H9 (cell line): ENCODE measurements around the gene FARS2. TPM values are rescaled to one million over a fixed set of nuclear protein-coding genes. Genes with fewer than 3 reads are reported as not detected.

ENCODE experiments used
- DNase-seq: peaks from one replicate; pipeline ENCODE4 v3.0.0-alpha.2; 2017
- H2AFZ ChIP-seq: one replicate; pipeline ENCODE4 v1.6.1; 2013; ENCODE audit warnings: mild to moderate bottlenecking, low read length, control low read depth, moderate library complexity
- H2AK5ac ChIP-seq: 2 replicates; pipeline ENCODE4 v1.6.1; 2013; ENCODE audit warnings: low read length, control low read depth, mixed read lengths; ENCODE audit not compliant: insufficient read length
- H2BK120ac ChIP-seq: one replicate; pipeline ENCODE4 v1.6.1; 2013; ENCODE audit warnings: low read depth, mild to moderate bottlenecking, low read length, control low read depth, inconsistent platforms; ENCODE audit not compliant: poor library complexity, severe bottlenecking
- H2BK12ac ChIP-seq: 2 replicates; pipeline ENCODE4 v1.6.1; 2013; ENCODE audit warnings: low read length, control low read depth, mixed read lengths, low read depth; ENCODE audit not compliant: insufficient read length
- H2BK15ac ChIP-seq: 2 replicates; pipeline ENCODE4 v1.6.1; 2013; ENCODE audit warnings: low read depth, low read length, control low read depth
- H2BK20ac ChIP-seq: one replicate; pipeline ENCODE4 v1.6.1; 2013; ENCODE audit warnings: low read depth, mild to moderate bottlenecking, low read length, control low read depth, inconsistent platforms; ENCODE audit not compliant: poor library complexity, severe bottlenecking
- H2BK5ac ChIP-seq: 2 replicates; pipeline ENCODE4 v1.6.1; 2013; ENCODE audit warnings: low read length, control low read depth, mixed read lengths; ENCODE audit not compliant: insufficient read length
- H3K14ac ChIP-seq: 2 replicates; pipeline ENCODE4 v1.6.1; 2013; ENCODE audit warnings: low read length, control low read depth; ENCODE audit not compliant: insufficient read depth
- H3K18ac ChIP-seq: 2 replicates; pipeline ENCODE4 v1.6.1; 2013; ENCODE audit warnings: low read depth, mild to moderate bottlenecking, mixed read lengths, low read length, control low read depth; ENCODE audit not compliant: insufficient read length
- H3K23ac ChIP-seq: 2 replicates; pipeline ENCODE4 v1.6.1; 2013; ENCODE audit warnings: low read length, control low read depth, mixed read lengths, low read depth; ENCODE audit not compliant: insufficient read length
- H3K23me2 ChIP-seq: 2 replicates; pipeline ENCODE4 v1.6.1; 2013; ENCODE audit warnings: low read depth, mild to moderate bottlenecking, mixed read lengths, low read length, control low read depth; ENCODE audit not compliant: insufficient read length, poor library complexity, severe bottlenecking
- H3K27ac ChIP-seq: 2 replicates; pipeline ENCODE4 v1.5.1; 2013; ENCODE audit warnings: low read length, control low read depth, mixed read lengths, low read depth; ENCODE audit not compliant: insufficient read length
- H3K27me3 ChIP-seq: 2 replicates; pipeline ENCODE4 v1.6.1; 2013; ENCODE audit warnings: low read length, control low read depth, inconsistent platforms; ENCODE audit not compliant: insufficient read depth
- H3K4ac ChIP-seq: 2 replicates; pipeline ENCODE4 v1.6.1; 2013; ENCODE audit warnings: low read depth, mild to moderate bottlenecking, control low read depth, inconsistent platforms, low read length, moderate library complexity
- H3K4me1 ChIP-seq: 2 replicates; pipeline ENCODE4 v1.6.1; 2013; ENCODE audit warnings: low read length, control low read depth, inconsistent platforms; ENCODE audit not compliant: insufficient read depth
- H3K4me2 ChIP-seq: 2 replicates; pipeline ENCODE4 v1.6.1; 2013; ENCODE audit warnings: low read length, control low read depth, mixed read lengths; ENCODE audit not compliant: insufficient read length, insufficient read depth
- H3K56ac ChIP-seq: 2 replicates; pipeline ENCODE4 v1.6.1; 2013; ENCODE audit warnings: low read depth, mild to moderate bottlenecking, mixed read lengths, low read length, control low read depth; ENCODE audit not compliant: insufficient read length
- H3K79me1 ChIP-seq: 2 replicates; pipeline ENCODE4 v1.6.1; 2013; ENCODE audit warnings: low read depth, mild to moderate bottlenecking, moderate library complexity, low read length, control low read depth, inconsistent platforms; ENCODE audit not compliant: insufficient read depth, poor library complexity, severe bottlenecking
- H3K79me2 ChIP-seq: 2 replicates; pipeline ENCODE4 v1.6.1; 2013; ENCODE audit warnings: low read length, control low read depth, inconsistent platforms; ENCODE audit not compliant: insufficient read depth
- H3K9ac ChIP-seq: 2 replicates; pipeline ENCODE4 v1.6.1; 2013; ENCODE audit warnings: low read length, control low read depth, mixed read lengths; ENCODE audit not compliant: insufficient read length; ENCODE audit errors: extremely low read depth
- H3K9me3 ChIP-seq: one replicate; pipeline ENCODE4 v1.6.1; 2013; ENCODE audit warnings: low read depth, low read length, inconsistent platforms; ENCODE audit not compliant: control insufficient read depth
- H3T11ph ChIP-seq: one replicate; pipeline ENCODE4 v1.6.1; 2013; ENCODE audit warnings: mild to moderate bottlenecking, low read length, control low read depth, inconsistent platforms
- H4K20me1 ChIP-seq: one replicate; pipeline ENCODE4 v1.6.1; 2013; ENCODE audit not compliant: control insufficient read depth, insufficient read length, insufficient read depth
- H4K5ac ChIP-seq: 2 replicates; pipeline ENCODE4 v1.6.1; 2013; ENCODE audit warnings: low read depth, mild to moderate bottlenecking, mixed read lengths, low read length, control low read depth; ENCODE audit not compliant: insufficient read length
- H4K8ac ChIP-seq: replicated peaks from 2 replicates; pipeline ENCODE4 v1.6.1; 2013; ENCODE audit warnings: low read length, control low read depth, mixed read lengths, low read depth; ENCODE audit not compliant: insufficient read length
- H4K91ac ChIP-seq: 2 replicates; pipeline ENCODE4 v1.6.1; 2013; ENCODE audit warnings: low read depth, mild to moderate bottlenecking, moderate library complexity, mixed read lengths, low read length, control low read depth; ENCODE audit not compliant: insufficient read length
- H3K27ac Mint-ChIP-seq, 3 experiments: 2 replicates in 2 of 3; 3 replicates in 1 of 3; pipeline ENCODE4 v1.8.0; 2020 to 2021; ENCODE audit warnings: mixed read lengths in 3 of 3, mild to moderate bottlenecking in 1 of 3, moderate library complexity in 1 of 3
- H3K27me3 Mint-ChIP-seq: 2 replicates; pipeline ENCODE4 v1.8.0; 2021; ENCODE audit warnings: low read depth, mild to moderate bottlenecking, moderate library complexity, mixed read lengths
- H3K36me3 Mint-ChIP-seq, 3 experiments: 2 replicates in 2 of 3; 3 replicates in 1 of 3; pipeline ENCODE4 v1.8.0; 2020 to 2021; ENCODE audit warnings: low read depth in 3 of 3, mixed read lengths in 3 of 3; ENCODE audit not compliant: insufficient read depth in 1 of 3
- H3K4me1 Mint-ChIP-seq, 2 experiments: 2 replicates each; pipeline ENCODE4 v1.8.0; 2020; ENCODE audit warnings: mixed read lengths in 2 of 2
- H3K4me3 Mint-ChIP-seq, 2 experiments: 2 replicates in 1 of 2; 3 replicates in 1 of 2; pipeline ENCODE4 v1.8.0; 2020 to 2021; ENCODE audit warnings: mild to moderate bottlenecking in 2 of 2, mixed read lengths in 2 of 2, moderate library complexity in 1 of 2
- H3K9me3 Mint-ChIP-seq, 2 experiments: 2 replicates in 1 of 2; 3 replicates in 1 of 2; pipeline ENCODE4 v1.8.0; 2020; ENCODE audit warnings: mild to moderate bottlenecking in 2 of 2, mixed read lengths in 2 of 2, moderate library complexity in 1 of 2
- WGBS: extraction: QIAGEN DNeasy Blood & Tissue Kit; methylation state at CpG from one replicate; pipeline ENCODE4 v1.1.7; 2013; ENCODE audit warnings: missing lambda C conversion rate, low lambda C conversion rate, mixed read lengths; ENCODE audit not compliant: insufficient read length; ENCODE audit errors: extremely low coverage; 5-methylcytosine and 5-hydroxymethylcytosine counted together
- total RNA-seq: library from RNA; stranded (reverse); gene quantifications from 2 replicates; pipeline ENCODE4 v1.2.1, GENCODE V29; 2021
- TF ChIP-seq, protein P1 (sequence below): fragments of 200-600 bp; sonication (generic); conservative IDR thresholded peaks from 3 replicates; pipeline ENCODE4 v1.8.0; 2021; ENCODE audit warnings: antibody characterized with exemption, mild to moderate bottlenecking

Gene FARS2
- total RNA-seq, 1 experiment from 2014 or later: 8.5 TPM

- H4K8ac ChIP-seq: no peak overlapping the region
- Mint-ChIP-seq H3K4me3 (no peak overlapping the region), H3K9me3 (peaks cover 0 to 4% of the 10 kb centered on the region in 2 experiments; a peak in 2 of 5 replicates), H3K36me3 (peaks cover 0 to 1% (median 1%) of the 10 kb centered on the region in 3 experiments; a peak in 4 of 7 replicates), H3K27me3 (no peaks in the 10 kb centered on the region; the same call in 1 of the 2 replicates), H3K4me1 (peaks cover 4% of the 10 kb centered on the region in 2 experiments; a peak in 2 of 4 replicates), H3K27ac (no peak overlapping the region)
- no peak for DNase-seq
- TF ChIP-seq, protein P1, sequence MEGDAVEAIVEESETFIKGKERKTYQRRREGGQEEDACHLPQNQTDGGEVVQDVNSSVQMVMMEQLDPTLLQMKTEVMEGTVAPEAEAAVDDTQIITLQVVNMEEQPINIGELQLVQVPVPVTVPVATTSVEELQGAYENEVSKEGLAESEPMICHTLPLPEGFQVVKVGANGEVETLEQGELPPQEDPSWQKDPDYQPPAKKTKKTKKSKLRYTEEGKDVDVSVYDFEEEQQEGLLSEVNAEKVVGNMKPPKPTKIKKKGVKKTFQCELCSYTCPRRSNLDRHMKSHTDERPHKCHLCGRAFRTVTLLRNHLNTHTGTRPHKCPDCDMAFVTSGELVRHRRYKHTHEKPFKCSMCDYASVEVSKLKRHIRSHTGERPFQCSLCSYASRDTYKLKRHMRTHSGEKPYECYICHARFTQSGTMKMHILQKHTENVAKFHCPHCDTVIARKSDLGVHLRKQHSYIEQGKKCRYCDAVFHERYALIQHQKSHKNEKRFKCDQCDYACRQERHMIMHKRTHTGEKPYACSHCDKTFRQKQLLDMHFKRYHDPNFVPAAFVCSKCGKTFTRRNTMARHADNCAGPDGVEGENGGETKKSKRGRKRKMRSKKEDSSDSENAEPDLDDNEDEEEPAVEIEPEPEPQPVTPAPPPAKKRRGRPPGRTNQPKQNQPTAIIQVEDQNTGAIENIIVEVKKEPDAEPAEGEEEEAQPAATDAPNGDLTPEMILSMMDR: no peak
- no peak overlapping the region for H2AFZ ChIP-seq
- no peaks in the 10 kb centered on the region for H3K79me1 ChIP-seq
- H3K56ac ChIP-seq: no peak overlapping the region
- no peak overlapping the region; the same call in 1 of the 2 replicates for H3K14ac ChIP-seq
- H3K9ac ChIP-seq: no peak overlapping the region
- H2BK20ac ChIP-seq: no peak overlapping the region
- no peaks in the 10 kb centered on the region for H4K20me1 ChIP-seq
- no CpG with 5 or more reads among the region's 7 CpGs for WGBS
- no peaks in the 10 kb centered on the region for H3K9me3 ChIP-seq
- no peak overlapping the region for H2BK15ac ChIP-seq
- no peak overlapping the region for H3K4me2 ChIP-seq
- H3K18ac ChIP-seq: no peak overlapping the region
- no peak overlapping the region for H4K5ac ChIP-seq
- no peak overlapping the region for H3K27ac ChIP-seq
- H3K4ac ChIP-seq: no peak overlapping the region
- H2BK12ac ChIP-seq: no peak overlapping the region
- H2BK5ac ChIP-seq: no peak overlapping the region
- no peaks in the 10 kb centered on the region for H3K27me3 ChIP-seq
- H3K23ac ChIP-seq: no peak overlapping the region
- H3K79me2 ChIP-seq: no peaks in the 10 kb centered on the region
- no peaks in the 10 kb centered on the region for H3K4me1 ChIP-seq
- H3K23me2 ChIP-seq: no peaks in the 10 kb centered on the region
- no peak overlapping the region for H2BK120ac ChIP-seq
- H4K91ac ChIP-seq: no peak overlapping the region
- no peak overlapping the region for H2AK5ac ChIP-seq
- H3T11ph ChIP-seq: no peak overlapping the region
These were observed 164.0 kb downstream of the FARS2 start for GRCh38 chr6:5425267-5425666.
